SH-SY5Y (cell line): Measurements from ENCODE around the gene ACTRT2.

ENCODE experiments used
- GATA2 ChIP-seq: IDR thresholded peaks from 2 replicates; pipeline ENCODE4 v1.6.1; 2011; ENCODE audit warnings: mild to moderate bottlenecking, low read depth, low read length
- GATA3 ChIP-seq: IDR thresholded peaks from 2 replicates; pipeline ENCODE4 v1.6.1; 2011; ENCODE audit warnings: low read depth, mild to moderate bottlenecking, low read length, moderate library complexity

DNA sequence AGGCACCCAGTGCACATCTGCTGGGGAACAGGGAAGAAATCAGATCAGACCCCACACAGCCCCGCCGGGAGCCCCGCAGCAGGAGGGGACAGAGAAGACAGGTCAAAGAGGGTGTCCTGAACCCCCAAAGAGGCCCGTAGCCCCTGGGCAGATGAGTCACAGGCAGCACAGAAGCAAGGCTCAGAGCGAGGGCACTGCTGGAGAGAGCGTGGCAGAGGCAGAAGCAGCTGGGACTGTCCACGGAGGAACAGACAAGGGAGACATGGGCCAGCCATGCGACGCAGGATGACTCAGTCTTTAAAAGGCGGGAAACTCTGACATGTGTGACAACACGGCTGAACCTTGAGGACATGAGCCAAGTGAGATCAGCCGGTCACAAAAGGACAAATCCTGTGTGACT is 33.2 kb downstream of the ACTRT2 start:
- TF ChIP-seq GATA3 (no peak), GATA2 (no peak)
